ENCODE data around the gene UBE2I.

The UBE2I gene

DNA sequence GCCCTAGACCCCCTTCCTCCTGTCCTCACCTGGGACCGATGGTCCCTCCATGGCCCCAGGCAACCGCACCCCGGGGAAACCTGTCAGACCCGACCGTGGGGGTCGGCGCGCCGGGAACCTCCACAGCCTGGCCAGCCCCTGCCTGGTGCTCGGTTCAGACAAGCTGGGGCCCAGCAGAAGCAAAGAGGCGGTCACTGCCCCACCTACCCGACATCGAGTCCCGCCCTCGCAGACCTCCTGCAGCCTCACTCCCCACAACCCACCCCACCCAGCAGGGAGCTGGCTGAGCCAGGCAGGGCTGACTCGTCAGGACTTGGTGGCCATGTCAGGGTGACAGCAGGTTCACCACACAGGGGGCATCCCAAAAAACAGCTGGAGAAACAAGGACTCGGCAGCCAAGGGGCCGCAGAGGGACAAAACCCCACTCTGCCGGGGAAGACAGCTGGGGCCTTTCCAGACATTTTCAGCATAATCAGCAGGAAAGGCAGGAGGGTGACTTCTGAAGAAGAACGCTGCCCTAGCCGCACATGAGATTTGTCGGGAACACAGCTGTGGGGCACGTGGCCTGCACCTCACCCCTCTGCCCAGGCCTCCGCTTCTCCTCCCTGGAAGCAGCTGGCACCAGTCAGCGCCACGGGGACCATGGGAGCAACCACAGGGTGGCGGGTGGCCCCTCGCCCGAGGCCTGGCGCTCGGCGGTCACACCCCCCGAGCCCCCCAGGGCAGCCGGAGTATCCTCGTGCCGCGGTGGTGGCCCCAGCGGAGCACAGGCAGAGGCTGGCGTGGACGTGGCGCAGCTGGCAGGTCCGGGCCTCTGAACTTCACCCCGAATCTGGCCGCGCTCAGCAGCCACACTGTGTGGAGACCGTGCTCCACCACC, 65.2 kb downstream of the UBE2I start:
- no peaks in the 10 kb centered on the region for H3K27me3 ChIP-seq (ENCODE audit: insufficient read depth, poor library complexity, severe bottlenecking)
- no peak for DNase-seq (ENCODE audit: low read depth in 1 of 2, low spot score in 1 of 2)
- TF ChIP-seq, protein P1, sequence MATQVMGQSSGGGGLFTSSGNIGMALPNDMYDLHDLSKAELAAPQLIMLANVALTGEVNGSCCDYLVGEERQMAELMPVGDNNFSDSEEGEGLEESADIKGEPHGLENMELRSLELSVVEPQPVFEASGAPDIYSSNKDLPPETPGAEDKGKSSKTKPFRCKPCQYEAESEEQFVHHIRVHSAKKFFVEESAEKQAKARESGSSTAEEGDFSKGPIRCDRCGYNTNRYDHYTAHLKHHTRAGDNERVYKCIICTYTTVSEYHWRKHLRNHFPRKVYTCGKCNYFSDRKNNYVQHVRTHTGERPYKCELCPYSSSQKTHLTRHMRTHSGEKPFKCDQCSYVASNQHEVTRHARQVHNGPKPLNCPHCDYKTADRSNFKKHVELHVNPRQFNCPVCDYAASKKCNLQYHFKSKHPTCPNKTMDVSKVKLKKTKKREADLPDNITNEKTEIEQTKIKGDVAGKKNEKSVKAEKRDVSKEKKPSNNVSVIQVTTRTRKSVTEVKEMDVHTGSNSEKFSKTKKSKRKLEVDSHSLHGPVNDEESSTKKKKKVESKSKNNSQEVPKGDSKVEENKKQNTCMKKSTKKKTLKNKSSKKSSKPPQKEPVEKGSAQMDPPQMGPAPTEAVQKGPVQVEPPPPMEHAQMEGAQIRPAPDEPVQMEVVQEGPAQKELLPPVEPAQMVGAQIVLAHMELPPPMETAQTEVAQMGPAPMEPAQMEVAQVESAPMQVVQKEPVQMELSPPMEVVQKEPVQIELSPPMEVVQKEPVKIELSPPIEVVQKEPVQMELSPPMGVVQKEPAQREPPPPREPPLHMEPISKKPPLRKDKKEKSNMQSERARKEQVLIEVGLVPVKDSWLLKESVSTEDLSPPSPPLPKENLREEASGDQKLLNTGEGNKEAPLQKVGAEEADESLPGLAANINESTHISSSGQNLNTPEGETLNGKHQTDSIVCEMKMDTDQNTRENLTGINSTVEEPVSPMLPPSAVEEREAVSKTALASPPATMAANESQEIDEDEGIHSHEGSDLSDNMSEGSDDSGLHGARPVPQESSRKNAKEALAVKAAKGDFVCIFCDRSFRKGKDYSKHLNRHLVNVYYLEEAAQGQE (IDR thresholded peaks at IDR 0.05; ENCODE audit: insufficient replicate concordance, low read depth): no peak
- no peak for TF ChIP-seq POLR2AphosphoS5 (IDR thresholded peaks at IDR 0.05; ENCODE audit: low read depth)
- no peak for TF ChIP-seq SPI1 (IDR thresholded peaks at IDR 0.05; ENCODE audit: borderline replicate concordance, low read depth)
- TF ChIP-seq, protein P2, sequence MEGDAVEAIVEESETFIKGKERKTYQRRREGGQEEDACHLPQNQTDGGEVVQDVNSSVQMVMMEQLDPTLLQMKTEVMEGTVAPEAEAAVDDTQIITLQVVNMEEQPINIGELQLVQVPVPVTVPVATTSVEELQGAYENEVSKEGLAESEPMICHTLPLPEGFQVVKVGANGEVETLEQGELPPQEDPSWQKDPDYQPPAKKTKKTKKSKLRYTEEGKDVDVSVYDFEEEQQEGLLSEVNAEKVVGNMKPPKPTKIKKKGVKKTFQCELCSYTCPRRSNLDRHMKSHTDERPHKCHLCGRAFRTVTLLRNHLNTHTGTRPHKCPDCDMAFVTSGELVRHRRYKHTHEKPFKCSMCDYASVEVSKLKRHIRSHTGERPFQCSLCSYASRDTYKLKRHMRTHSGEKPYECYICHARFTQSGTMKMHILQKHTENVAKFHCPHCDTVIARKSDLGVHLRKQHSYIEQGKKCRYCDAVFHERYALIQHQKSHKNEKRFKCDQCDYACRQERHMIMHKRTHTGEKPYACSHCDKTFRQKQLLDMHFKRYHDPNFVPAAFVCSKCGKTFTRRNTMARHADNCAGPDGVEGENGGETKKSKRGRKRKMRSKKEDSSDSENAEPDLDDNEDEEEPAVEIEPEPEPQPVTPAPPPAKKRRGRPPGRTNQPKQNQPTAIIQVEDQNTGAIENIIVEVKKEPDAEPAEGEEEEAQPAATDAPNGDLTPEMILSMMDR (IDR thresholded peaks at IDR 0.05; ENCODE audit: insufficient read depth, low read length): no peak
- no peak for TF ChIP-seq GABPA (IDR thresholded peaks at IDR 0.05; ENCODE audit: low read depth)
- no peak overlapping the region for H3K4me3 ChIP-seq (replicated peaks; ENCODE audit: insufficient read depth, low read length)
- no peak overlapping the region for H3K27ac ChIP-seq (replicated peaks)

DNA sequence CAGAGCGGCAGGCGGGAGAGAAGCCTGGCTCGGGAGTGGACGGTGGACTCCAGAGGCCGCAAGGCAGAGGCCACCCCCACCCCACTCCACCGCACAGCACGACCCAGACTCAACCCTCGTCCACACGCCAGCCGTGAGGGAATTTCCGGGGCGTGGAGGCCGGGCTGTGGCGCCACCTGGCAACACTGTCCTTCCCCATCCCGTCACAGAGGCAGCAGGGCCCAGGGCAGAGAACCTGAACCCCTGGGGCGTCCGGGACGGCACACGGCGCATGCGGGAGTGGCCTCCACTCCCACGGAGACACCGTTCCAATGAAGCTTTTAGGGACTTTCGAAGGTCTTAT, 65.8 kb downstream of the UBE2I start:
- no peak for TF ChIP-seq SPI1 (IDR thresholded peaks at IDR 0.05; ENCODE audit: borderline replicate concordance, low read depth)
- no peak overlapping the region for H3K4me3 ChIP-seq (replicated peaks; ENCODE audit: insufficient read depth, low read length)
- no peak for DNase-seq (ENCODE audit: low read depth in 1 of 2, low spot score in 1 of 2)
- H3K27me3 ChIP-seq (ENCODE audit: insufficient read depth, poor library complexity, severe bottlenecking): no peaks in the 10 kb centered on the region
- no peak overlapping the region for H3K27ac ChIP-seq (replicated peaks)

DNA sequence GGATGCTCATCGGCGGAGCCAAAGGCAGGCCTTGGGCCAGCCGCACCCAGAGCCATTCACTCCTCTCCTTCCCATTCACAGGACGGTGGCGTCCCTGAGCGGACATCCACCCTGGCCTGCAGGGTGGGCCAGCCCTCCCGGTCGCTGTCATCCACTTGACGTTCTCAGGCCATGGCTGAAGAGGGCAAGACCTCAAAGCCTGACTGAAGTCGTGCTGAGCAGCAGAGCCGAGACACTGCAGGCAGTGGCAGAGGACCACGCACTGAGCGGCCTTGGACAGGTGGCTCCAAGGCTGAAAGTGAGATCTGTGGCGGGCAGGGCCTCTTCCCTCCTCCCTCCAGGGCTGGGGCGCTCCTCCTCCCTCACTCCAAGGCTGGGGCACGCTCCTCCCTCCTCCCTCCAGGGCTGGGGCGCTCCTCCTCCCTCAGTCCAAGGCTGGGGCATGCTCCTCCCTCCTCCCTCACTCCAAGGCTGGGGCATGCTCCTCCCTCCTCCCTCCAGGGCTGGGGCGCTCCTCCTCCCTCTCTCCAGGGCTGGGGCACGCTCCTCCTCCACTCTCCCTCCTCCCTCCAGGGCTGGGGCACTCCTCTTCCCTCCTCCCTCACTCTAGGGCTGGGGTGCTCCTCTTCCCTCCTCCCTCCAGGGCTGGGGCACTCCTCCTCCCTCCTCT, 66.4 kb downstream of the UBE2I start:
- Histone ChIP-seq H3K27ac (replicated peaks) (no peak overlapping the region), H3K4me3 (replicated peaks; ENCODE audit: insufficient read depth, low read length) (no peak overlapping the region), H3K27me3 (ENCODE audit: insufficient read depth, poor library complexity, severe bottlenecking) (no peaks in the 10 kb centered on the region)
- DNase-seq (ENCODE audit: low read depth in 1 of 2, low spot score in 1 of 2): no peak
- TF ChIP-seq, protein P2 (IDR thresholded peaks at IDR 0.05; ENCODE audit: insufficient read depth, low read length): no peak
- no peak for TF ChIP-seq GABPA (IDR thresholded peaks at IDR 0.05; ENCODE audit: low read depth)
- no peak for TF ChIP-seq SPI1 (IDR thresholded peaks at IDR 0.05; ENCODE audit: borderline replicate concordance, low read depth)
- TF ChIP-seq, protein P1 (IDR thresholded peaks at IDR 0.05; ENCODE audit: insufficient replicate concordance, low read depth): no peak
- TF ChIP-seq POLR2AphosphoS5 (IDR thresholded peaks at IDR 0.05; ENCODE audit: low read depth): no peak
